Fibroblast of pulmonary artery (primary cell): Measurements from ENCODE around the gene HS1BP3.

Source experiments
- DNase-seq: peaks from one replicate; pipeline ENCODE4 v3.0.0-alpha.2; 2010; ENCODE audit warnings: low read depth
- H3K4me3 ChIP-seq: replicated peaks from 2 replicates; pipeline ENCODE4 v1.5.1; 2011; ENCODE audit warnings: low read depth, mild to moderate bottlenecking, control low read depth, low read length, moderate library complexity
- CTCF ChIP-seq: IDR thresholded peaks from 2 replicates; pipeline ENCODE4 v1.5.1; 2011; ENCODE audit warnings: mild to moderate bottlenecking, control low read depth, low read length, inconsistent platforms; ENCODE audit errors: missing control alignments

Gene HS1BP3

DNA sequence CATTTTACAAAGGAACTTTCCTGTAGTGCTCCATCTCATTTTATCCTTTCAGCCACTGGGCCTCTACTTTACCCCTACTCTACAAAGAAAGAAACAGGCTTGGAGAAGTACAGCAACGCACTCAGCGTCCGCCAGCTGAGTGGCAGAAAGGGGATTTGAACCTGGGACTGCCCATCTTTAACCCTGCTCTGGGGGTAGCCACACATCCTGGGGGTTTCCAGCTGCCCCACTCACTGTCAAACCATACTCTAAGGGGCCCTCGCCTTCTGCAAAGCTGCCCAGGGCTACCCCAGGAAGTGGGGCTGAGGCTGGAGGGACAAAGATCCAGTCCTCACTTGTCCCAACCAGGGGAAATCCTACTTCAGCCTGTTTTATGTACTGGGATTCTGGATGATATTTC is 17.9 kb downstream of the HS1BP3 start:
- TF ChIP-seq CTCF = no peak
- no peak overlapping the region for H3K4me3 ChIP-seq
- DNase-seq = no peak

DNA sequence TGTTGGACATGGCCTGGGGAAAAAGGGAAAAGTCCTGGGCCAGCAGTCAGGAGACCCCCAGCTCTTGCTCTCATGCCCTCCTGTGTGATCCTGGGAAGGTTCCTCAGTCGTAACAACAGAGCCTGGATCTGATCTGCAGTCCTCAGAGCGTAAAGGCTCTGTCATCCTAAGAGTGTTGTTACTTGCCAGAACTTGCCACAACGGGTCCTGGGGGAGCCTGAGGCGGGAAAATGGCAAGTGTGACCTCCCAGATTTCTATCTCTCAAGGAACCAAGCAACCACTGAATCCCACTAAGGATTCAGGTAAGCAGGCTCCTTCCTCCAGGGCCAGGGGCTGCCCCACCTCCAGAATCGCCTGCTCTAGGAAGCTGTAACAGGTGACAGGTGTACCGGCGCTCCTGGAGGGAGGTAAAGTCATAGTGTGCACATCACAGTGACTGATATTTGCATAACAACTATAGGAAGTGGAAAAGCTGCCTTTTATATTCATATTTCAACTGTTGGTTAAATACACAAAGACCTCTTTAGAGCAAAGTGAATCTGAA is 18.4 kb downstream of the HS1BP3 start:
- no peak for TF ChIP-seq CTCF
- no peak overlapping the region for H3K4me3 ChIP-seq
- no peak for DNase-seq

GRCh38 chr2:20631617-20632307 is 19.1 kb downstream of the HS1BP3 start:
- no peak overlapping the region for H3K4me3 ChIP-seq
- TF ChIP-seq CTCF = no peak
- no peak for DNase-seq

- no peak for DNase-seq
- H3K4me3 ChIP-seq = no peak overlapping the region
- TF ChIP-seq CTCF = no peak
Measured at GRCh38 chr2:20630967-20631366, 19.9 kb downstream of the HS1BP3 start.

- no peak for DNase-seq
- H3K4me3 ChIP-seq = no peak overlapping the region
- no peak for TF ChIP-seq CTCF
Measured at GRCh38 chr2:20629581-20630171, 21.2 kb downstream of the HS1BP3 start.

- DNase-seq = no peak
- TF ChIP-seq CTCF = no peak
- H3K4me3 ChIP-seq = no peak overlapping the region
Measured at GRCh38 chr2:20629181-20629580, 21.7 kb downstream of the HS1BP3 start.
